Neutrophil (primary cell): Measurements from ENCODE around the gene PVALEF.

ENCODE experiments used
- H3K27ac ChIP-seq: fragments of 200-600 bp; sonication (generic); 2 replicates; pipeline ENCODE4 v1.5.1; 2016; ENCODE audit warnings: mild to moderate bottlenecking, moderate library complexity
- H3K27me3 ChIP-seq: fragments of 200-600 bp; sonication (generic); 2 replicates; pipeline ENCODE4 v1.6.0; 2016; ENCODE audit warnings: mild to moderate bottlenecking
- H3K36me3 ChIP-seq: fragments of 200-600 bp; sonication (generic); 2 replicates; pipeline ENCODE4 v1.5.1; 2017
- H3K4me1 ChIP-seq, 2 experiments: fragments of 200-600 bp in 1 of 2; sonication (generic) in 1 of 2; 1 replicate in 1 of 2; 2 replicates in 1 of 2; pipeline versions ENCODE4 v1.5.1 to v1.6.1; 2013 to 2016; ENCODE audit warnings: low read depth in 1 of 2, low read length in 1 of 2, mild to moderate bottlenecking in 1 of 2, moderate library complexity in 1 of 2; ENCODE audit not compliant: control insufficient read depth in 1 of 2, insufficient read depth in 1 of 2
- H3K4me3 ChIP-seq, 2 experiments: fragments of 200-600 bp in 1 of 2; sonication (generic) in 1 of 2; 1 replicate in 1 of 2; 2 replicates in 1 of 2; pipeline ENCODE4 v1.5.1; 2013 to 2016; ENCODE audit warnings: low read depth in 1 of 2, low read length in 1 of 2, mild to moderate bottlenecking in 1 of 2, moderate library complexity in 1 of 2
- H3K9me3 ChIP-seq: fragments of 200-600 bp; sonication (generic); 2 replicates; pipeline ENCODE4 v1.5.1; 2016
- CTCF ChIP-seq: fragments of 200-600 bp; sonication (generic); IDR thresholded peaks from 2 replicates; pipeline ENCODE4 v1.5.1; 2016; ENCODE audit warnings: antibody characterized with exemption

PVALEF gene

GRCh38 chr17:81180836-81181810 is 15.8 kb downstream of the PVALEF start:
- H3K9me3 ChIP-seq = no peaks in the 10 kb centered on the region
- TF ChIP-seq CTCF = no peak
- H3K4me3 ChIP-seq = no peak overlapping the region
- no peak overlapping the region for H3K27ac ChIP-seq
- H3K27me3 ChIP-seq = peaks cover 20% of the 10 kb centered on the region
- peaks cover 9 to 10% of the 10 kb centered on the region in 2 experiments for H3K4me1 ChIP-seq
- H3K36me3 ChIP-seq = no peaks in the 10 kb centered on the region

GRCh38 chr17:81181811-81182185 is 16.5 kb downstream of the PVALEF start:
- TF ChIP-seq CTCF = no peak
- Histone ChIP-seq H3K36me3 (no peaks in the 10 kb centered on the region), H3K27ac (no peak overlapping the region), H3K9me3 (no peaks in the 10 kb centered on the region), H3K4me3 (no peak overlapping the region), H3K27me3 (peaks cover 20% of the 10 kb centered on the region), H3K4me1 (peaks cover 10 to 11% of the 10 kb centered on the region in 2 experiments)

- Histone ChIP-seq H3K27me3 (peaks cover 20% of the 10 kb centered on the region), H3K36me3 (no peaks in the 10 kb centered on the region), H3K4me1 (peaks cover 10 to 11% of the 10 kb centered on the region in 2 experiments), H3K27ac (no peak overlapping the region), H3K9me3 (no peaks in the 10 kb centered on the region), H3K4me3 (no peak overlapping the region)
- TF ChIP-seq CTCF = no peak
Measured at GRCh38 chr17:81182596-81182995, 17.3 kb downstream of the PVALEF start.

GRCh38 chr17:81183316-81183715 is 18.0 kb downstream of the PVALEF start:
- Histone ChIP-seq H3K9me3 (no peaks in the 10 kb centered on the region), H3K27ac (no peak overlapping the region), H3K36me3 (no peaks in the 10 kb centered on the region), H3K27me3 (peaks cover 20% of the 10 kb centered on the region), H3K4me1 (peaks cover 10 to 11% of the 10 kb centered on the region in 2 experiments), H3K4me3 (no peak overlapping the region)
- TF ChIP-seq CTCF = no peak

GRCh38 chr17:81183807-81184206 is 18.5 kb downstream of the PVALEF start:
- Histone ChIP-seq H3K36me3 (no peaks in the 10 kb centered on the region), H3K4me1 (peaks cover 10 to 11% of the 10 kb centered on the region in 2 experiments), H3K27me3 (peaks cover 20% of the 10 kb centered on the region), H3K9me3 (no peaks in the 10 kb centered on the region), H3K27ac (no peak overlapping the region), H3K4me3 (no peak overlapping the region)
- no peak for TF ChIP-seq CTCF
